Measurements from ENCODE around the gene TAPT1.

TAPT1 gene

GRCh38 chr4:16265820-16266219 is 39.5 kb upstream of the TAPT1 start:
- H4K20me1 ChIP-seq (ENCODE audit: insufficient read depth, low read length, poor library complexity, severe bottlenecking), result no peaks in the 10 kb centered on the region
- no peaks in the 10 kb centered on the region for H3K9me3 ChIP-seq (ENCODE audit: insufficient read depth, low read depth, low read length)
- H3K36me3 ChIP-seq (ENCODE audit: insufficient read depth, low read length), result no peaks in the 10 kb centered on the region
- no peaks in the 10 kb centered on the region for H3K79me2 ChIP-seq (ENCODE audit: insufficient read depth, low read length)
- H3K4me2 ChIP-seq (ENCODE audit: low read depth, low read length, poor library complexity, severe bottlenecking), result no peak overlapping the region
- TF ChIP-seq EZH2phosphoT487 (IDR thresholded peaks at IDR 0.05; ENCODE audit: borderline replicate concordance), result no peak
- no peak for TF ChIP-seq CTCF (conservative IDR thresholded peaks at IDR 0.05; ENCODE audit: low read length)
- H3K27me3 ChIP-seq (ENCODE audit: insufficient read depth, low read length, poor library complexity, severe bottlenecking), result no peaks in the 10 kb centered on the region
- no peak overlapping the region for H2AFZ ChIP-seq (ENCODE audit: low read length)
- peaks cover 4% of the 10 kb centered on the region for H3K4me1 ChIP-seq (ENCODE audit: insufficient read depth, low read length, poor library complexity, severe bottlenecking)
- no peaks in the 10 kb centered on the region for H3K9me2 ChIP-seq (replicated peaks; ENCODE audit: low read depth, low read length)
- no peaks in the 10 kb centered on the region for H3F3A ChIP-seq (ENCODE audit: low read depth)
- no peak overlapping the region for H3K4me3 ChIP-seq (ENCODE audit: low read length, poor library complexity, severe bottlenecking)
- no peak overlapping the region for H3K9ac ChIP-seq (ENCODE audit: low read depth, low read length, poor library complexity, severe bottlenecking)

- Histone ChIP-seq H3K9ac (ENCODE audit: low read depth, low read length, poor library complexity, severe bottlenecking) (no peak overlapping the region), H3F3A (ENCODE audit: low read depth) (no peaks in the 10 kb centered on the region), H3K9me3 (ENCODE audit: insufficient read depth, low read depth, low read length) (no peaks in the 10 kb centered on the region), H3K36me3 (ENCODE audit: insufficient read depth, low read length) (no peaks in the 10 kb centered on the region), H3K9me2 (replicated peaks; ENCODE audit: low read depth, low read length) (no peaks in the 10 kb centered on the region), H3K4me2 (ENCODE audit: low read depth, low read length, poor library complexity, severe bottlenecking) (peak overlapping the region; percentile 45), H3K4me3 (ENCODE audit: low read length, poor library complexity, severe bottlenecking) (peak overlapping the region; percentile 39), H3K79me2 (ENCODE audit: insufficient read depth, low read length) (no peaks in the 10 kb centered on the region), H3K27me3 (ENCODE audit: insufficient read depth, low read length, poor library complexity, severe bottlenecking) (no peaks in the 10 kb centered on the region), H4K20me1 (ENCODE audit: insufficient read depth, low read length, poor library complexity, severe bottlenecking) (no peaks in the 10 kb centered on the region), H3K4me1 (ENCODE audit: insufficient read depth, low read length, poor library complexity, severe bottlenecking) (peaks cover 4% of the 10 kb centered on the region), H2AFZ (ENCODE audit: low read length) (peak overlapping the region; percentile 48; the same call in 1 of the 2 replicates)
- TF ChIP-seq CTCF (conservative IDR thresholded peaks at IDR 0.05; ENCODE audit: low read length) (peak; percentile 79), EZH2phosphoT487 (IDR thresholded peaks at IDR 0.05; ENCODE audit: borderline replicate concordance) (no peak)
These were observed 38.5 kb upstream of the TAPT1 start for GRCh38 chr4:16264798-16265197.

GRCh38 chr4:16263056-16263455 is 36.8 kb upstream of the TAPT1 start:
- no peak overlapping the region for H2AFZ ChIP-seq (ENCODE audit: low read length)
- H3K9me2 ChIP-seq (replicated peaks; ENCODE audit: low read depth, low read length), result no peaks in the 10 kb centered on the region
- H3K27me3 ChIP-seq (ENCODE audit: insufficient read depth, low read length, poor library complexity, severe bottlenecking), result no peaks in the 10 kb centered on the region
- peaks cover 4% of the 10 kb centered on the region for H3K4me1 ChIP-seq (ENCODE audit: insufficient read depth, low read length, poor library complexity, severe bottlenecking)
- no peak overlapping the region for H3K4me2 ChIP-seq (ENCODE audit: low read depth, low read length, poor library complexity, severe bottlenecking)
- TF ChIP-seq CTCF (conservative IDR thresholded peaks at IDR 0.05; ENCODE audit: low read length), result no peak
- TF ChIP-seq EZH2phosphoT487 (IDR thresholded peaks at IDR 0.05; ENCODE audit: borderline replicate concordance), result no peak
- H4K20me1 ChIP-seq (ENCODE audit: insufficient read depth, low read length, poor library complexity, severe bottlenecking), result no peaks in the 10 kb centered on the region
- no peaks in the 10 kb centered on the region for H3K36me3 ChIP-seq (ENCODE audit: insufficient read depth, low read length)
- H3K4me3 ChIP-seq (ENCODE audit: low read length, poor library complexity, severe bottlenecking), result no peak overlapping the region
- no peaks in the 10 kb centered on the region for H3K9me3 ChIP-seq (ENCODE audit: insufficient read depth, low read depth, low read length)
- no peaks in the 10 kb centered on the region for H3F3A ChIP-seq (ENCODE audit: low read depth)
- no peaks in the 10 kb centered on the region for H3K79me2 ChIP-seq (ENCODE audit: insufficient read depth, low read length)
- H3K9ac ChIP-seq (ENCODE audit: low read depth, low read length, poor library complexity, severe bottlenecking), result no peak overlapping the region

All from Loucy (cell line).